Thymus (tissue), 11 donors: ENCODE data around the gene KCTD2. TPM values are rescaled to one million over a fixed set of nuclear protein-coding genes. Genes with fewer than 3 reads are reported as not detected.

ENCODE experiments used
- DNase-seq, 9 donors: peaks; one replicate each; pipeline ENCODE4 v3.0.0-alpha.2; 2013; ENCODE audit warnings: low spot score in 9 of 9, low read depth in 6 of 9, missing footprints in 1 of 9
- H3K27ac ChIP-seq, 2 donors: one replicate each; pipeline ENCODE4 v1.5.1; 2013; ENCODE audit warnings: control low read depth in 1 of 2, low read depth in 1 of 2, low read length in 1 of 2, mild to moderate bottlenecking in 1 of 2, moderate library complexity in 1 of 2
- H3K27me3 ChIP-seq, 2 donors: one replicate each; pipeline ENCODE4 v1.5.1; 2013; ENCODE audit warnings: low read length in 1 of 2; ENCODE audit not compliant: control insufficient read depth in 2 of 2, insufficient read depth in 1 of 2
- H3K36me3 ChIP-seq, 2 donors: one replicate each; pipeline ENCODE4 v1.5.1; 2013; ENCODE audit warnings: low read length in 1 of 2, mild to moderate bottlenecking in 1 of 2, moderate library complexity in 1 of 2; ENCODE audit not compliant: control insufficient read depth in 2 of 2, insufficient read depth in 2 of 2
- H3K4me1 ChIP-seq, 2 donors: one replicate each; pipeline ENCODE4 v1.5.1; 2013; ENCODE audit warnings: low read length in 2 of 2; ENCODE audit not compliant: control insufficient read depth in 2 of 2, insufficient read depth in 2 of 2
- H3K4me3 ChIP-seq, 2 donors: one replicate each; pipeline ENCODE4 v1.5.1; 2013; ENCODE audit warnings: low read length in 2 of 2, control low read depth in 1 of 2, mild to moderate bottlenecking in 1 of 2
- H3K9me3 ChIP-seq, 2 donors: one replicate each; pipeline ENCODE4 v1.5.1; 2013; ENCODE audit warnings: low read length in 1 of 2, mild to moderate bottlenecking in 1 of 2; ENCODE audit not compliant: control insufficient read depth in 2 of 2, insufficient read depth in 1 of 2
- WGBS: extraction: QIAGEN DNeasy Blood & Tissue Kit; methylation state at CpG from one replicate; pipeline ENCODE4 v1.1.7; 2013; 5-methylcytosine and 5-hydroxymethylcytosine counted together
- polyA plus RNA-seq: library from polyadenylated mRNA; stranded (reverse); fragments of 200-250 nt; gene quantifications from one replicate; pipeline ENCODE4 v1.2.3, GENCODE V29; 2013
- total RNA-seq: library from RNA; stranded (reverse); fragments of 120-200 nt; gene quantifications from one replicate; pipeline ENCODE4 v1.2.4, GENCODE V29; 2013
- donor health status: healthy.

Gene KCTD2
- total and polyA plus RNA-seq, 2 donors: 10.0 to 20.4 TPM

DNA sequence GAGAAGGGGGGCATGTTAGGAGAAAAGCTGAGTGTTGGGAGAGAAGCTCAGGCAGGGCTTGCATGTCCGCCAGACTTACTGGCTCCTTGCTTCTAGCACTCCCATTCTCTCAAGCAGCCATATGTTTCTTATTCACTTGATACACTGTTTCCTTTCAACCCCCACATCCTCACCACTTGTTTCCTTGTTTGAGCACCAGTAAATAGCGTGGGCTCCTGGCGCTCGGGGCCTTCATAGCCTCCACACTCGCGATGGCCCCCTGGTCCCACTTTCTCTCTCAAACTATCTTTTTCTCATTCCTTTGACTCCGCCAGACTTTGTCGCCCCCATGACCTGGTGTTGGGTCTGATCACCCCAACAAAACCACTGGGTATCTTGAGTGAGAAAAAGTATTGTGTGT, 16.9 kb upstream of the KCTD2 start:
- H3K4me1 ChIP-seq: peaks cover 16 to 33% of the 10 kb centered on the region in 2 donors
- peaks cover 2 to 11% of the 10 kb centered on the region in 2 donors for H3K9me3 ChIP-seq
- no peak overlapping the region for H3K4me3 ChIP-seq
- no peaks in the 10 kb centered on the region for H3K36me3 ChIP-seq
- DNase-seq: no peak
- no peak overlapping the region for H3K27ac ChIP-seq
- WGBS: 96% methylated on average over 8 of the region's 8 CpGs
- peaks cover 15 to 43% of the 10 kb centered on the region in 2 donors for H3K27me3 ChIP-seq

DNA sequence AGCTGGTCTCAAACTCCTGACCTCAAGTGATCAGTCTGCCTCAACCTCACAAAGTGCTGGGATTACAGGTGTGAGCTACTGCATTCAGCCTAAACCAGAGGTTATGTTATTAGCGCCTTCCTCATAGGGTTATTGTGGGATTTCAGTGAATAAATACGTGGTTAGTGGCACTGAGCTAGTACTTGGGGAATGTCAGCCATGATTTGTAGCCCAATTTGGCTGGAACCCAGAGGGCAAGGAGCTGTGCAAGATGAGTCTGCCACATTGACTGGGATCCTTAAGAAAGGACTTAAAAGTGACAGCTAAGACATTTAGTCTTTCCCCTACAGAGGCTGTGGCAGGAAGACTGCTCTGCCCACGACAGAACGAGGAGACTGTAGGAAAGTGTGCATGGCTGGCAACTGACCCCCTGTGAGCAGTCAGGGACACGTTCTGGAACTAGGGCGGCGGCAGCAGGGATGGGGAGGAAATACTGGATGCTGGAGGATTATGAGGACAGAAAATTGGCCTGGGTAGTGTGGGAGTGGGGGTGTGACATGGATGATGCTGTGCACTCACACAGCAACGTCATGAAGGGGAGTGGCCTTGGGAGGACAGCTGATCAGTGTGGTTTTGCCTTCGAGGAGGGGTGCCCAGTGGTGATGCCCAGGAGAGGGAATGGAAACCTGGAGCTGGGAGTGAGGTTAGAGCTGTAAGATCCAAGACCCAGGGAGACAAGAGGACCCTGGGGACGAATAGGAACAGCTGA, 14.9 kb upstream of the KCTD2 start:
- Histone ChIP-seq H3K36me3 (no peaks in the 10 kb centered on the region), H3K27ac (no peak overlapping the region), H3K27me3 (peaks cover 15 to 48% of the 10 kb centered on the region in 2 donors), H3K4me1 (peaks cover 18 to 34% of the 10 kb centered on the region in 2 donors), H3K4me3 (no peak overlapping the region), H3K9me3 (peaks cover 2 to 11% of the 10 kb centered on the region in 2 donors)
- peak in 1 of 9 donors; percentile 28 for DNase-seq
- 16% methylated on average over 10 of the region's 10 CpGs for WGBS

DNA sequence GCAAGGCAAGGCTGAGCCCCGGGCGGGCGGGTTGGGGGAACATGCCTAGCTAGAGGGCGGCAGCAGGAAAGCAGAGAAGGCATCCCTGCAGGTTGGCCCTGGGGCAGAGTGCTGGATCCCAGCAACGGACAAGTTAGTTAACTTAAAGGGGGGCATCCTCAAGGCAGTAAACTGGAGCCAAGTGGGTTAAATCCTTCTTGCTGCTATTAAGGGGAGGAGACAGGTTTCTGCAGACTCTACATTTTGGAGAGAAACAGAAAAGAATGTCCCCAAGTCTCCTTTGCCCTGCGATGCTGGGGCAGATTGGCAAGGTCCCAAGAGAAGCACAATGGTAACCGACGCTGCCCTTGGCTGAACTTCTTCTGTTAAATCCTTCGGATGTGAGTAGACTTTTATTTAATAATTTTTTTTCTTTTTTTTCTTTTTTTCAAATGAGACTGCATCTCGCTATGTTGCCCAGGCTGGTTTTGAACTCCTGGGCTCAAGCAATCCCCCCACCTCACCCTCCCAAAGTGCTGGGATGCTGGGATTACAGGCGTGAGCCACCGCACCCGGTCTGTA, 14.2 kb upstream of the KCTD2 start:
- H3K4me3 ChIP-seq: no peak overlapping the region
- no peak for DNase-seq
- H3K9me3 ChIP-seq: peaks cover 2 to 11% of the 10 kb centered on the region in 2 donors
- peaks cover 15 to 48% of the 10 kb centered on the region in 2 donors for H3K27me3 ChIP-seq
- no peak overlapping the region for H3K27ac ChIP-seq
- WGBS: 11% methylated on average over 13 of the region's 13 CpGs
- H3K4me1 ChIP-seq: peaks cover 18 to 34% of the 10 kb centered on the region in 2 donors
- H3K36me3 ChIP-seq: no peaks in the 10 kb centered on the region

DNA sequence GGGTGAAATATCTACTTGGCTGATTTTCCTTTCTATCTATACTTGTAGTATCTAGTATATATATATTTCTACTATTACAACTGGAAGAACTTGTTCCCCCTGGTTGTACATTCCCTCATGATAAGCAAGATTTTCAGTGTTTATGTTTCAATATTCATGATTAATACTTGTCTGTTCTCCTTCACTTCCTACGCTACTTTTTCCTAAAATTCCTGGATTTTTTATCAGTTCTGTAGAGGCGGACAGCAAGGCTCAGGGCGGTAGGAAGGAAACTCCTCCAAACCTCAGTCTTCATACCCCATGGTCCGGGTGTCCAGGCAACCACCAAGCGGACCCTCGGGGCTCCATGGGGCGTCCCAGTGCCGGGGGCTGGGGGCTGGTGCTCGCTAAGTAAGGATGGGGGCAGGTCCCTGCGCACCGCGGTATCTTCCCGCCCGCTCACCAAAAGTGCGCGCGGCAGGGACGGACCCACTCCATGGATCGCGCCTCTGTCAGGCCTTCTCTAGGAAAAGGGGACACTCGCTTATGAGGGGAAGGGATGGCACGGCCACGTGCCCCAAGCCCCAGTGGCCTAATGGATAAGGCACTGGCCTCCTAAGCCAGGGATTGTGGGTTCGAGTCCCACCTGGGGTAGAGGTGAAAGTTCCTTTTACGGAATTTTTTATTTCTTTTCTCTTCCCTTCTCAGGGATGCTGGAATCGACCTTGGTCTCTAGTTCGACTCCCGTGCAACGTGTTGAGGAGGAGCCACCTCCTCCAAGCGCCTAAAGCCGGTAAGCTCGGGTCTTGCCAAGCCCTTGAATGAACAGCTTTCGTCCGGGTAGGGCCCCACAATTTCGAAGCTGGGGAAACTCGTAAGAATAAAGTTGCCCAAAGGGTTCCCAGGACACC, 13.4 kb upstream of the KCTD2 start:
- WGBS: 1% methylated on average over 36 of the region's 36 CpGs
- Histone ChIP-seq H3K4me3 (peak overlapping the region; percentile 52 to 61), H3K27me3 (peaks cover 15 to 48% of the 10 kb centered on the region in 2 donors), H3K9me3 (peaks cover 2 to 11% of the 10 kb centered on the region in 2 donors), H3K4me1 (peaks cover 18 to 34% of the 10 kb centered on the region in 2 donors), H3K36me3 (peaks cover 3 to 4% of the 10 kb centered on the region in 2 donors), H3K27ac (no peak overlapping the region)
- DNase-seq: peak in 4 of 9 donors; percentile 39 to 79 (median 54)

DNA sequence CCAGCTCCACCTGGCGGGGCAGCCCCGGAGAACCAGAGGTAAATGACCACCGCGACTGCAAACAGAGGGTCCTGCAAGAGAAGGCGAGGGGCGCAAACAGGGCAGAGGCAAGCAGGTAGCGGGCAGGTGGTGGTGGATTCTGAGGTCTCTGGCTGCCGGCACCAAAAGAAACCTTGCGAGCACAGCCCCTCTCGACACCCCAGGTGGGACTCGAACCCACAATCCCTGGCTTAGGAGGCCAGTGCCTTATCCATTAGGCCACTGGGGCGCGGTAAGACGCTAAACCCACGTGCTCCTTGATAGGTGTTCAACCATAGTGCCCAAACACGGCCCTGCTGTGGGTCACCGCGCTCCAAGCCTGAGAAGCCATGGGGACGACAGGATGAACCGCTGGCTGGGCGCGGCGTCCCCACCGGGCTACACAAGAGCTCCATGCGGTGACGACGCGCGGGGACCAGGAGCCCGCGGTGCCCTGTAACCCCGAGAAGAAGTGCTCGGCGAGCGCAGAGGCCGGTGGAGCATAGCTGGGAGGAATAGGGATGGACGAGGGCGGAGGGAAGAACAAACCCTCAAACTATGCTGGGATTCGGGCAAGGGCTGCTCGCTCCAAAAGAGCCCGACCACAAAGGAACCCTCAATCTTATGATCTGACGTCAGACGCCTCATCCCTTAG, 12.7 kb upstream of the KCTD2 start:
- peak overlapping the region; percentile 52 to 61 for H3K4me3 ChIP-seq
- under 1% methylated on average over 43 of the region's 43 CpGs for whole genome bisulfite sequencing
- peaks cover 2 to 11% of the 10 kb centered on the region in 2 donors for H3K9me3 ChIP-seq
- H3K4me1 ChIP-seq: peaks cover 18 to 34% of the 10 kb centered on the region in 2 donors
- H3K27ac ChIP-seq: peak overlapping the region; percentile 65 to 78
- DNase-seq: peak in 4 of 9 donors; percentile 23 to 75 (median 51)
- peaks cover 15 to 48% of the 10 kb centered on the region in 2 donors for H3K27me3 ChIP-seq
- H3K36me3 ChIP-seq: peaks cover 11 to 12% of the 10 kb centered on the region in 2 donors

DNA sequence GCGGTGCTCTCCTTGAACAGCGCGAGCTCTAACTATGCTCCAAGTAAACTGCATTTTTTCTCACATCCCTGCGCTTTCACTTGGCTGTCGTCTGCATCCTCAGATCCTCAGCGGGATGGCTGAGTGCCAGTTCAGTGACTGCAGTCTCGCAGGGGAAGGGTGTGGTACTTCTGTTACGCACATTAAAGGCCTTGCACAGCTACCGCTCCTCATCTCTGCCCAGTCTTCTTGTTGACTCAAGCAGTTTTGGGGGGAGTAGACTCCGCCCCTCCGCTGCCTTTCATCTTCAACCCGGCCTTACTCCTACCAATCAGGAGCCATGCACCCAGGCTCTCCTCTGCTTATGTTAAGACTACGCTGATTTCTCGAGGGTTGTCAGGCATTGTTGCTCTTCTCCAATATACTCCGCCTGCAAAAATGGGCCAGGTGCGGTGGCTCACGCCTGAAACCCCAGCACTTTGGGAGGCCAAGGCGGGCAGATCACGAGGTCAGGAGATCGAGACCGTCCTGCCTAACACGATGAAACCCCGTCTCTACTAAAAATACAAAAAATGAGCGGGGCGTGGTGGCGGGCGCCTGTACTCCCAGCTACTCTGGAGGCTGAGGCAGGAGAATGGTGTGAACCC, 10.3 kb upstream of the KCTD2 start:
- WGBS: 89% methylated on average over 27 of the region's 27 CpGs
- peak overlapping the region in 1 of 2 donors; percentile 36 for H3K27ac ChIP-seq
- peaks cover 18 to 34% of the 10 kb centered on the region in 2 donors for H3K4me1 ChIP-seq
- peaks cover 26 to 35% of the 10 kb centered on the region in 2 donors for H3K36me3 ChIP-seq
- no peak overlapping the region for H3K4me3 ChIP-seq
- H3K9me3 ChIP-seq: no peaks in the 10 kb centered on the region
- peak in 1 of 9 donors; percentile 21 for DNase-seq
- H3K27me3 ChIP-seq: peaks cover 15 to 39% of the 10 kb centered on the region in 2 donors

DNA sequence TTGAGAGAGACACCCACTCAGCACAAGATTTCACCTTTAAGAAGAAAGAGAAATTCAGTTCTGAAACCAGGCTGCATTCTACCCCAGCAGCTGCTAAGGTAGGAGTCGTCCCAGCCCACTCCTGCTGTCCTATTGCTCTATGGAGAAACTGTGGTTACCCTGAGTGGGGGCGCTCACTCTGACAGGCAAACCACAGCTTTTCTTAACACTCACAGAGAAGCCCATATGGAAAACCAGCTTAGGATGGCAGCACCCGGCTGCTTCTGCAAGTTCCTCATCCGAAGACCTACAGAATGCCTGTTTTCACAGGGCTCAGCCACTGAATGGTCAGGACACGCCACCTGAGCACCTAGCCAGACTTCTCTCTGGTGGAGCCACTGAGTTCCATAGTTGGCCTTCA, 7.8 kb upstream of the KCTD2 start:
- Histone ChIP-seq H3K36me3 (peaks cover 32 to 42% of the 10 kb centered on the region in 2 donors), H3K27me3 (peaks cover 0 to 14% of the 10 kb centered on the region in 2 donors), H3K27ac (no peak overlapping the region), H3K9me3 (no peaks in the 10 kb centered on the region), H3K4me3 (no peak overlapping the region), H3K4me1 (peaks cover 11 to 13% of the 10 kb centered on the region in 2 donors)
- WGBS: 85% methylated on average over 5 of the region's 5 CpGs
- DNase-seq: no peak

DNA sequence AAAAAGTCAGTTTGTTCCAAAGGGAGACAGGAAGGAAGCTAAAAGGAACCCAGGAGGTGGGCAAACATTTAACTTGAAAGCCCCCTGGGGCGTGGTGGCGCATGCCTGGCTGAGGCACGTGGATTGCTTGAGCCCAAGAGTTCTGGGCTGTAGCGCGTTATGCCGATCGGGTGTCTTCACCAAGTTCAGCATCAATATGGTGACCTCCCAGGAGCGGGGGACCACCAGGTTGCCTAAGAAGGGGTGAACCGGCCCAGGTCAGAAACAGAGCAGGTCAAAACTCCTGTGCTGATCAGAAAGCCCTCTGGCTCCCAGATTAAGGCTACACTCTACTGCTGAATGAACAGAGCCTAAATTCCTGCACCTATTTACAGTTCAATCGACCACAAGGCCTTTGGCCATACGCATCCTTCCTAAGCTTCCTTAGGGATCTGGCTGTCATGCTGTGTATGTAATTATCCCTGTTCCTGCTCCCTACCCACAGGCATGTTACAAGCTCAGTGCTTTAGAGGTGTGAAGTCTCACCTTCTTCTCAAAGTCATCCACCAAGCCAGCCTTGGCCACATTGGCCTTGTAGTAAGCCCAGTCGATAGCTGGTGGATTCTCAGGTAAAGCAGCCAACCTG, 5.3 kb upstream of the KCTD2 start:
- Histone ChIP-seq H3K27ac (no peak overlapping the region), H3K4me1 (peaks cover 6 to 7% of the 10 kb centered on the region in 2 donors), H3K27me3 (no peaks in the 10 kb centered on the region), H3K9me3 (no peaks in the 10 kb centered on the region), H3K4me3 (no peak overlapping the region), H3K36me3 (peaks cover 32 to 42% of the 10 kb centered on the region in 2 donors)
- no peak for DNase-seq
- WGBS: 92% methylated on average over 12 of the region's 12 CpGs
